H1 (cell line): ENCODE measurements around the gene TAMALIN. TPM values are rescaled to one million over a fixed set of nuclear protein-coding genes. Genes with fewer than 3 reads are reported as not detected.
A peak's percentile ranks its signal among the peaks of the same experiment; 100 is the strongest.

Experiments used
- CTCF ChIA-PET: fragments of 300-600 bp; sonication (Branson Sonifier 250); formaldehyde crosslinking; loops from one replicate; lab custom pipeline; 2021; ENCODE audit not compliant: partially characterized antibody; lab: Charles Lee
- POLR2A ChIA-PET: fragments of 300-600 bp; sonication (Branson Sonifier 250); formaldehyde crosslinking; loops from one replicate; lab custom pipeline; 2021; ENCODE audit warnings: inconsistent platforms; ENCODE audit not compliant: partially characterized antibody; lab: Charles Lee
- DNase-seq, 2 experiments: peaks; one replicate each; pipeline versions ENCODE4 v3.0.0 to v3.0.0-alpha.2; 2010 to 2022; ENCODE audit warnings: low spot score in 2 of 2, low read depth in 1 of 2, mixed read lengths in 1 of 2
- FAIRE-seq: peaks from 2 replicates; lab custom pipeline; 2011; peaks lifted over from hg19 to GRCh38; lab: Jason Lieb, UNC
- H2AFZ ChIP-seq: 2 replicates; pipeline ENCODE4 v1.8.1; 2012; ENCODE audit warnings: low read length, inconsistent platforms
- H2AK5ac ChIP-seq: 2 replicates; pipeline ENCODE4 v1.6.1; 2013; ENCODE audit warnings: low read depth, low read length
- H2BK120ac ChIP-seq: replicated peaks from 2 replicates; pipeline ENCODE3; 2013; ENCODE audit warnings: low read depth, low read length, inconsistent platforms
- H2BK12ac ChIP-seq: 2 replicates; pipeline ENCODE4 v1.6.1; 2013; ENCODE audit warnings: low read depth, low read length
- H2BK15ac ChIP-seq: 2 replicates; pipeline ENCODE4 v1.6.1; 2013; ENCODE audit warnings: low read length
- H2BK20ac ChIP-seq: 2 replicates; pipeline ENCODE4 v1.6.1; 2013; ENCODE audit warnings: low read length
- H2BK5ac ChIP-seq: 2 replicates; pipeline ENCODE4 v1.6.1; 2013; ENCODE audit warnings: low read depth, low read length
- H3K14ac ChIP-seq: 2 replicates; pipeline ENCODE4 v1.6.1; 2013; ENCODE audit warnings: inconsistent platforms; ENCODE audit not compliant: insufficient read length
- H3K18ac ChIP-seq: 2 replicates; pipeline ENCODE4 v1.6.1; 2013; ENCODE audit warnings: low read length; ENCODE audit errors: extremely low read depth
- H3K23ac ChIP-seq: 2 replicates; pipeline ENCODE4 v1.6.1; 2013; ENCODE audit warnings: inconsistent platforms; ENCODE audit not compliant: insufficient read length
- H3K23me2 ChIP-seq: 2 replicates; pipeline ENCODE4 v1.6.1; 2013; ENCODE audit warnings: low read depth, low read length
- H3K27ac ChIP-seq: 2 replicates; pipeline ENCODE4 v1.6.1; 2011; ENCODE audit warnings: low read depth, low read length, inconsistent platforms
- H3K27me3 ChIP-seq, 4 experiments: replicated peaks in 1 of 4; 1 replicate in 1 of 4; 2 replicates in 3 of 4; pipeline versions ENCODE4 v1.6.1 to v1.8.1; 2011 to 2013; ENCODE audit warnings: low read length in 3 of 4, mild to moderate bottlenecking in 3 of 4, inconsistent platforms in 2 of 4, mixed read lengths in 2 of 4, moderate library complexity in 1 of 4; ENCODE audit not compliant: control insufficient read depth in 3 of 4, insufficient read depth in 3 of 4; ENCODE audit errors: extremely low read depth in 1 of 4
- H3K36me3 ChIP-seq, 4 experiments: 2 replicates each; pipeline versions ENCODE4 v1.6.1 to v1.8.1; 2011 to 2013; ENCODE audit warnings: mild to moderate bottlenecking in 4 of 4, low read length in 3 of 4, moderate library complexity in 2 of 4, control low read depth in 1 of 4, inconsistent platforms in 1 of 4; ENCODE audit not compliant: insufficient read depth in 4 of 4, control insufficient read depth in 2 of 4
- H3K4ac ChIP-seq: replicated peaks from 2 replicates; pipeline ENCODE3; 2013; ENCODE audit warnings: low read length, low read depth, mixed read lengths, inconsistent platforms; ENCODE audit not compliant: insufficient read length
- H3K4me1 ChIP-seq, 4 experiments: replicated peaks in 1 of 4; 1 replicate in 1 of 4; 2 replicates in 3 of 4; pipeline versions ENCODE4 v1.6.1 to v1.8.1; 2011 to 2013; ENCODE audit warnings: low read length in 3 of 4, inconsistent platforms in 2 of 4, mixed read lengths in 1 of 4; ENCODE audit not compliant: insufficient read depth in 4 of 4, control insufficient read depth in 3 of 4
- H3K4me2 ChIP-seq, 2 experiments: 2 replicates each; pipeline versions ENCODE4 v1.6.1 to v1.8.1; 2011 to 2013; ENCODE audit warnings: low read depth in 2 of 2, low read length in 2 of 2, control low read depth in 1 of 2, inconsistent platforms in 1 of 2, mild to moderate bottlenecking in 1 of 2; ENCODE audit not compliant: insufficient read depth in 1 of 2
- H3K4me3 ChIP-seq, 4 experiments: fragments of 200-600, 300-600 bp in 1 of 4; sonication (generic), shearing (Covaris generic), sonication (Bioruptor Twin) in 1 of 4; 2 replicates each; pipeline versions ENCODE4 v1.5.1 to v1.8.1; 2011 to 2016; ENCODE audit warnings: low read length in 4 of 4, low read depth in 3 of 4, control low read depth in 2 of 4, inconsistent platforms in 2 of 4, mild to moderate bottlenecking in 2 of 4, mixed read lengths in 1 of 4, moderate library complexity in 1 of 4; ENCODE audit not compliant: insufficient read depth in 2 of 4; ENCODE audit errors: extremely low read depth in 1 of 4
- H3K56ac ChIP-seq: replicated peaks from 2 replicates; pipeline ENCODE3; 2013; ENCODE audit warnings: low read depth, mild to moderate bottlenecking, mixed read lengths, low read length, inconsistent platforms; ENCODE audit not compliant: insufficient read length
- H3K79me1 ChIP-seq: 2 replicates; pipeline ENCODE4 v1.6.1; 2013; ENCODE audit warnings: low read depth, low read length, control low read depth
- H3K79me2 ChIP-seq, 2 experiments: 2 replicates each; pipeline versions ENCODE4 v1.6.1 to v1.8.1; 2012 to 2013; ENCODE audit warnings: low read length in 2 of 2, mild to moderate bottlenecking in 2 of 2, inconsistent platforms in 1 of 2; ENCODE audit not compliant: insufficient read depth in 2 of 2, control insufficient read depth in 1 of 2
- H3K9ac ChIP-seq, 4 experiments: replicated peaks in 1 of 4; 1 replicate in 1 of 4; 2 replicates in 3 of 4; pipeline versions ENCODE4 v1.6.1 to v1.8.1; 2011 to 2013; ENCODE audit warnings: low read depth in 3 of 4, low read length in 3 of 4, control low read depth in 2 of 4, mild to moderate bottlenecking in 2 of 4, moderate library complexity in 2 of 4, inconsistent platforms in 1 of 4; ENCODE audit errors: extremely low read depth in 1 of 4
- H3K9me3 ChIP-seq, 2 experiments: 2 replicates each; pipeline versions ENCODE4 v1.6.1 to v1.8.1; 2012 to 2013; ENCODE audit warnings: mild to moderate bottlenecking in 2 of 2, moderate library complexity in 2 of 2, control low read depth in 1 of 2, inconsistent platforms in 1 of 2, low read depth in 1 of 2, low read length in 1 of 2, mixed read lengths in 1 of 2; ENCODE audit not compliant: insufficient read depth in 2 of 2
- H4K20me1 ChIP-seq, 2 experiments: replicated peaks in 1 of 2; 2 replicates each; pipeline versions ENCODE3 to v1.8.1; 2011 to 2013; ENCODE audit warnings: inconsistent platforms in 2 of 2, low read length in 2 of 2, mild to moderate bottlenecking in 1 of 2; ENCODE audit not compliant: insufficient read depth in 2 of 2, control insufficient read depth in 1 of 2
- H4K5ac ChIP-seq: 2 replicates; pipeline ENCODE4 v1.6.1; 2013; ENCODE audit warnings: low read length, low read depth, mixed read lengths, inconsistent platforms; ENCODE audit not compliant: insufficient read length
- H4K8ac ChIP-seq: 2 replicates; pipeline ENCODE4 v1.8.0; 2013; ENCODE audit warnings: mild to moderate bottlenecking, moderate library complexity, low read length, inconsistent platforms; ENCODE audit not compliant: insufficient read depth; ENCODE audit errors: extremely low read depth
- H4K91ac ChIP-seq: replicated peaks from 2 replicates; pipeline ENCODE3; 2013; ENCODE audit warnings: low read length, mixed read lengths, inconsistent platforms; ENCODE audit not compliant: insufficient read length
- ATF3 ChIP-seq: IDR thresholded peaks from 2 replicates; pipeline ENCODE4 v1.6.1; 2011; ENCODE audit warnings: low read depth, mild to moderate bottlenecking, low read length; ENCODE audit not compliant: insufficient read depth
- BACH1 ChIP-seq: IDR thresholded peaks from 2 replicates; pipeline ENCODE4 v1.6.1; 2012; ENCODE audit warnings: low read length, improper control_type of control experiment
- CHD2 ChIP-seq: IDR thresholded peaks from 2 replicates; pipeline ENCODE4 v1.6.1; 2012; ENCODE audit warnings: low read length, improper control_type of control experiment
- CREB1 ChIP-seq: IDR thresholded peaks from 2 replicates; pipeline ENCODE4 v1.6.1; 2012; ENCODE audit warnings: inconsistent platforms
- SIRT6 ChIP-seq: IDR thresholded peaks from one replicate; pipeline ENCODE4 v1.7.1; 2012; ENCODE audit warnings: low read length, inconsistent platforms
- WGBS, 2 experiments: shearing (Covaris generic) in 1 of 2; methylation state at CpG; one replicate each; pipeline versions ENCODE4 v1.1.6 to v1.1.7; 2013 to 2015; ENCODE audit warnings: low lambda C conversion rate in 2 of 2, mixed read lengths in 2 of 2, inconsistent platforms in 1 of 2, low coverage in 1 of 2, missing lambda C conversion rate in 1 of 2; ENCODE audit not compliant: insufficient replicate concordance in 2 of 2, insufficient coverage in 1 of 2, insufficient read length in 1 of 2; ENCODE audit errors: extremely low coverage in 1 of 2, missing lambda C conversion rate in 1 of 2; 5-methylcytosine and 5-hydroxymethylcytosine counted together
- polyA plus RNA-seq, 7 experiments: library from polyadenylated mRNA; depleted of rRNA in 3 of 7; stranded (reverse) in 5 of 7; unstranded in 2 of 7; fragments of >200 nt in 5 of 7; fragments of 200-250 nt in 2 of 7; gene quantifications; 1 replicate in 5 of 7; 2 replicates in 1 of 7; 4 replicates in 1 of 7; pipeline versions ENCODE4 v1.2.1 to v1.2.3, GENCODE V29; 2011 to 2013; ENCODE audit warnings: missing spikeins in 2 of 7, mixed read lengths in 2 of 7
- total RNA-seq: library from RNA; stranded (reverse); fragmentation: NEBNext Ultra II Directional; extraction: Animal tissue kit (Norgen Biotek cat#: 25700); gene quantifications from 2 replicates; pipeline ENCODE4 v1.2.1, GENCODE V29; 2021

TAMALIN gene
- total and polyA plus RNA-seq, 2 of the 8 experiments (the other 6 are each of a cell fraction or from before 2014, with no cell fraction given) = 2.6 to 4.9 TPM

- H3K4me2 ChIP-seq = no peak overlapping the region
- TF ChIP-seq BACH1 = no peak
- no peak for TF ChIP-seq ATF3
- TF ChIP-seq CREB1 = no peak
- no peak for TF ChIP-seq SIRT6
- no peak for TF ChIP-seq CHD2
- CTCF ChIA-PET = interaction anchor here (0.6 to 34.1 kb wide), 12 partner anchors 8 to 156 kb away, joined by 3 to 1022 read pairs (median 6); partner anchors contain the start of genes ATG101 and SMIM41
Measured at GRCh38 chr12:52063082-52063924, 56.6 kb downstream of the TAMALIN start.

More at GRCh38 chr12:52063082-52063924, 56.6 kb downstream of the TAMALIN start:
- H3K9me3 ChIP-seq = no peaks in the 10 kb centered on the region
- no peak overlapping the region for H3K56ac ChIP-seq
- H2AFZ ChIP-seq = no peak overlapping the region
- no peak overlapping the region for H4K91ac ChIP-seq
- no peaks in the 10 kb centered on the region for H3K23me2 ChIP-seq
- H4K8ac ChIP-seq = peak overlapping the region; percentile 38; the same call in 1 of the 2 replicates
- no peak overlapping the region for H3K4ac ChIP-seq
- H3K23ac ChIP-seq = no peak overlapping the region
- no peak overlapping the region for H2BK120ac ChIP-seq
- no peaks in the 10 kb centered on the region for H3K79me1 ChIP-seq
- no peak overlapping the region for H3K18ac ChIP-seq
- H2BK20ac ChIP-seq = no peak overlapping the region
- H2BK12ac ChIP-seq = no peak overlapping the region
- H3K4me3 ChIP-seq = no peak overlapping the region
- FAIRE-seq (no peak), DNase-seq (no peak)
- H3K4me1 ChIP-seq = no peaks in the 10 kb centered on the region; a peak in 1 of 7 replicates
- H2BK5ac ChIP-seq = no peak overlapping the region
- POLR2A ChIA-PET = interaction anchor here (1.2 to 2.3 kb wide), 5 partner anchors 10 to 17 kb away, joined by 4 to 14 read pairs (median 9); partner anchors contain the start of genes NR4A1 and SMIM41
- no peak overlapping the region for H2AK5ac ChIP-seq
- H3K14ac ChIP-seq = no peak overlapping the region
- H4K20me1 ChIP-seq = peaks cover 0 to 2% of the 10 kb centered on the region in 2 experiments
- peaks cover 0 to 2% (median 0%) of the 10 kb centered on the region in 4 experiments; a peak in 2 of 7 replicates for H3K27me3 ChIP-seq
- no peak overlapping the region for H3K9ac ChIP-seq
- no peak overlapping the region for H4K5ac ChIP-seq
- H3K27ac ChIP-seq = no peak overlapping the region
- no peaks in the 10 kb centered on the region for H3K79me2 ChIP-seq
- peaks cover 0 to 6% (median 4%) of the 10 kb centered on the region in 4 experiments; a peak in 3 of 8 replicates for H3K36me3 ChIP-seq
- 86% methylated on average over 18 of the region's 20 CpGs; no CpG with 5 or more reads in 1 of the 2 experiments for WGBS, 2 experiments
- H2BK15ac ChIP-seq = no peak overlapping the region
